ENCODE results near the gene VGLL4.

- TF ChIP-seq, protein P1, sequence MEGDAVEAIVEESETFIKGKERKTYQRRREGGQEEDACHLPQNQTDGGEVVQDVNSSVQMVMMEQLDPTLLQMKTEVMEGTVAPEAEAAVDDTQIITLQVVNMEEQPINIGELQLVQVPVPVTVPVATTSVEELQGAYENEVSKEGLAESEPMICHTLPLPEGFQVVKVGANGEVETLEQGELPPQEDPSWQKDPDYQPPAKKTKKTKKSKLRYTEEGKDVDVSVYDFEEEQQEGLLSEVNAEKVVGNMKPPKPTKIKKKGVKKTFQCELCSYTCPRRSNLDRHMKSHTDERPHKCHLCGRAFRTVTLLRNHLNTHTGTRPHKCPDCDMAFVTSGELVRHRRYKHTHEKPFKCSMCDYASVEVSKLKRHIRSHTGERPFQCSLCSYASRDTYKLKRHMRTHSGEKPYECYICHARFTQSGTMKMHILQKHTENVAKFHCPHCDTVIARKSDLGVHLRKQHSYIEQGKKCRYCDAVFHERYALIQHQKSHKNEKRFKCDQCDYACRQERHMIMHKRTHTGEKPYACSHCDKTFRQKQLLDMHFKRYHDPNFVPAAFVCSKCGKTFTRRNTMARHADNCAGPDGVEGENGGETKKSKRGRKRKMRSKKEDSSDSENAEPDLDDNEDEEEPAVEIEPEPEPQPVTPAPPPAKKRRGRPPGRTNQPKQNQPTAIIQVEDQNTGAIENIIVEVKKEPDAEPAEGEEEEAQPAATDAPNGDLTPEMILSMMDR (conservative IDR thresholded peaks at IDR 0.05; ENCODE audit: low read depth, low read length) = no peak
- no peak for TF ChIP-seq EZH2 (IDR thresholded peaks at IDR 0.05; ENCODE audit: low read length, unreplicated experiment)
Measured at GRCh38 chr3:11641316-11641682, 2.4 kb downstream of the VGLL4 start.

Measured in PC-3 (cell line).